GM12872 (cell line): ENCODE measurements around the gene THSD7B.

Experiments used
- TF ChIP-seq, protein P1 (sequence below): IDR thresholded peaks from 3 replicates; pipeline ENCODE4 v1.5.1; 2011; ENCODE audit warnings: low read depth, mild to moderate bottlenecking, low read length, moderate library complexity; ENCODE audit not compliant: insufficient read depth

Gene THSD7B

DNA sequence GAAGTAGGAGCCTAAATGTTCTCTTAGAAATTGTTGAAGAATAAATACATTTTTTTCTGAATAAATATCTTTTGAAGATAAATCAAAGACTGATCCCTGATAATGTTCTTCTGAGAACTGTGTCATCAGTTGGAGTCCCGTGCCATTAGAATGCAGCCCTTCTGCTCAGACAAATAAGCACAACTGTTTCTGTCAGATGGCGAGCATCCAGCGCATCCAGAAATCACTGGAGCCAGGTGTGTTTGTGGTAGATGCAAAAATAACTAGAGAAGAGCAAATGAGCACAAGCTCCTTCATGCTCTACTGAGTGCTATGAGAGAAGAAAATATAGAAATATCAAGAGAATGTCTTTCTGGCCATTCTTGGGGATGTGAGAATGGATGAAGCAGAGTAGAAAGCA is 573.7 kb downstream of the THSD7B start:
- TF ChIP-seq, protein P1, sequence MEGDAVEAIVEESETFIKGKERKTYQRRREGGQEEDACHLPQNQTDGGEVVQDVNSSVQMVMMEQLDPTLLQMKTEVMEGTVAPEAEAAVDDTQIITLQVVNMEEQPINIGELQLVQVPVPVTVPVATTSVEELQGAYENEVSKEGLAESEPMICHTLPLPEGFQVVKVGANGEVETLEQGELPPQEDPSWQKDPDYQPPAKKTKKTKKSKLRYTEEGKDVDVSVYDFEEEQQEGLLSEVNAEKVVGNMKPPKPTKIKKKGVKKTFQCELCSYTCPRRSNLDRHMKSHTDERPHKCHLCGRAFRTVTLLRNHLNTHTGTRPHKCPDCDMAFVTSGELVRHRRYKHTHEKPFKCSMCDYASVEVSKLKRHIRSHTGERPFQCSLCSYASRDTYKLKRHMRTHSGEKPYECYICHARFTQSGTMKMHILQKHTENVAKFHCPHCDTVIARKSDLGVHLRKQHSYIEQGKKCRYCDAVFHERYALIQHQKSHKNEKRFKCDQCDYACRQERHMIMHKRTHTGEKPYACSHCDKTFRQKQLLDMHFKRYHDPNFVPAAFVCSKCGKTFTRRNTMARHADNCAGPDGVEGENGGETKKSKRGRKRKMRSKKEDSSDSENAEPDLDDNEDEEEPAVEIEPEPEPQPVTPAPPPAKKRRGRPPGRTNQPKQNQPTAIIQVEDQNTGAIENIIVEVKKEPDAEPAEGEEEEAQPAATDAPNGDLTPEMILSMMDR = no peak

DNA sequence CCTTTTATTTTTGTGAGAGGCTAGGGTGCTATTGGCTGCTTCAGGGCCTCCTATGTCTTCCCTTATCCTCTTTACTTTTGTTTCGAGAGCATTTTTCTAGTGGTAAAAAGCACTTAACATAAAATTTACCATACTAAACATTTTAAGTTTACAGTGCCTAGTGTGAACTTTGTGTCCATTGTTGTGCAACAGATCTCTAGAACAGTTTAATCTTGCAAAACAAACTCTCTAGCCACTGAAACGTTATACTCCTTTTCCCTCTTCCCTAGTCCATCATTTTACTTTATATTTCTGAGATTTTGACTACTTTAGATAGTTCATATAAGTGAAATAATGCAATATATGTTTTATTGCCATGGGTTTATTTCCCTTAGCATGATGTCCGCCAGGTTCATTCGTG is 580.6 kb downstream of the THSD7B start:
- TF ChIP-seq, protein P1 = no peak

DNA sequence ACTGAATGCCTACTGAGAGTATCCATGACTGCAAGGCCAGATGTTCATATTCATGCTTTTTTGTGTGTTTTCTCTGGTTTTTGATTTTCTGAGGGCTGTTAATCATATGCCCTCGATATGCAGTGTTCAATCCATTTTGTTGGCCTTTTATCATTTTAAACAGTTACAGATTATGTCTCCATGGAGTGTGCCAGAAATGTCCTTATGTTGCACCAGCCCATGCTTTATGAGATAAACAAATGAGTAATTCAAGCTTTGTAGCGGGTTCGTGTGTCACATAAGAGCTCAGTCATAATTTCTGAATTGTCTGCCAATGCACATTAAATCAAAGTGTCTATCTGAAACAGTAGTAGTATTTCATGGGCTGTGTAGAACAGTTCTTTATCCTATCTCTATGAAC is 583.0 kb downstream of the THSD7B start:
- TF ChIP-seq, protein P1 = no peak

DNA sequence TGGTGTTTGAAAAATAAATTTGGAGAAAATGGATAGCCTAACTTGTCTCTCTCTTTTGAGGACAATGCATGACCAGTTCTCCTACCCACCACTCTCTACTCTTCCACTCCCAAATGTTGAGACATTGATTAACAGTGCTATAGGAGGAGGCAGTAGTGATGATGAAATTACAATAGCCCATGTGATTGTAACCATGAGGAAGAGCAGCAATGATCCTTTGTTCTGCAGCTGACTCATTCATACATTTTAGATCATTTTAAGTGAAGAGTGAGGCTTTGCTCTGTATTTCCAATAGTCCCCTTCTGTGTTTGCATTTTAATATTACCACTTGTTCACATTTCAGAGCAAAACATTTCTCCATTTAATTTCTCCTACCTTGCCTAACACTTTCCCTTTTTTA is 592.3 kb downstream of the THSD7B start:
- TF ChIP-seq, protein P1 = no peak

DNA sequence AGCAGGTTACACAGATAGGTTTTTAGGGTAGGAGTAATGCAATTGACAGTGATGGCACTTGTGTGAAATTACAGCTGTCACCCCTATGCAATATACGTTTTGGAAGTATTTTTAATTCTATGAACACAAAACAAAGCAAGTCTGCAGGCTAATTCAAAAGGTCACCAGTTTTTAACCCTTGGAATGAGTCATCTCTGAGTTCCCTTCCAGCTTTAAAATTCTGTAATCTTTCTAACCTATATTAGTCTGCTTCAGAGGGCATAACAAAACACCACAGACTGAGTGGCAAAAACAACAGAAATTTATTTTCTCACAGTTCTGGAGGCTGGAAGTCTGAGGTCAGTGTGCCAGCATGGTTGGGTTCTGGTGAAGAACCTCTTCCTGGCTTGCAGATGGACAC is 602.0 kb downstream of the THSD7B start:
- TF ChIP-seq, protein P1 = no peak

DNA sequence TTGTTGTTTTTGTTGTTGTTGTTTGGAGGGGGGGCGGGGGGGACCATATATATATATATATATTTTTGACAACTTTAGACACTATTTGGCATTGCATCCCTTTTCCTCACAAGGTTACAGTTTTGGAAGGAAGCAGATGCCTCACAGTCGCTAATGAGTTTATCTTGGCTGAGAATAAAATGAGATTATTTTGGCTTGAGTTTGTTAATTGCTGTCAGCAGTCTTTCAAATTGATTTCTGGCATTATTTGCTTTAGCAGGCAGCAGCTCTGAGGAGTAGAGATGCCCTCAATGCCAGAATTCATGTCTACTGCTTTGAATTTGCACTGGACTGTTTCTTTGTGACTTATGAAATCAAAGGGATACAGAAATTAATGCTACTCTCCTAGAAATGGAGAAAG is 603.8 kb downstream of the THSD7B start:
- TF ChIP-seq, protein P1 = no peak

DNA sequence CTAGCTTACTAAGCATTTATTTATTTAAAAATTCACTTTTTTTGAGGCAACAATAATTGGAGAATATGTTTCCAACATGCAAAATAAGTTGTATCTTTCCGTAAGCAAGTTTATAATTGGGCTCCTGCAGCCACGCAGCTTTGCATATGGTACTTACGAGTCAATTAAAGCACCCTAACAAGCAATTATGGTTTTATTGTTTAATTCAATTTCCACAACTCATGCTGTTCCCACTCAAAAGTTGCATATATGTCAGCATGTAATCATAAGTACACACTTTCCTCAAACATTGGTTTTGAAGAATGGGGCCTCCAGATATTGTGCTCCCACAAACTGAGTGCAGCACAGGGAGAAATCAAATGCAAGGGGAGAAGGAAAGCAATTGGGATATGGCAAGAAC is 613.8 kb downstream of the THSD7B start:
- TF ChIP-seq, protein P1 = no peak

DNA sequence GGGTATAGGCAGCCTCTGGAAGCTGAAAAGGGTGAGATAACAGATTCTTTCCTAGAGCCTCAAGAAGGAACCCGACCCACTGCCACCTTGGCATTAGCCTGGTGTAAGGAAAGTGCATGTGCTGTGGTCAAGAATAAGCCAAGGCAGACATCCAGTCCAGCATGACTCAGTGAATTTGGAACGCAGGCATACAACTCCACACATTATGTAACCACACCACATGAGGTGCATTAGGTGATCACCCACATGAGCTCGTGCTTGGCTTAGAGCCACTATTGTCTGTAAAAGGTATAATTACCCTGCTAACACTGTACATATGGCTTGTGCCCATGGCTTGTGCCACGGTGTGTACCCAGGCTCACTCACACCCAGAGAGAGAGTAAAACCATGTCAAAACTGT is 615.3 kb downstream of the THSD7B start:
- TF ChIP-seq, protein P1 = no peak
